CD4-positive, alpha-beta T cell treated with Interleukin-21 for 1 hour (primary cell): ENCODE measurements around the gene ST8SIA5.

Experiments
- DNase-seq: peaks from one replicate; pipeline ENCODE4 v3.0.0-alpha.2; 2020

The ST8SIA5 gene

GRCh38 chr18:46622999-46623398 is 133.9 kb downstream of the ST8SIA5 start:
- no peak for DNase-seq

GRCh38 chr18:46622451-46622850 is 134.4 kb downstream of the ST8SIA5 start:
- no peak for DNase-seq

GRCh38 chr18:46621871-46622270 is 135.0 kb downstream of the ST8SIA5 start:
- DNase-seq: no peak

- no peak for DNase-seq
These were observed 135.6 kb downstream of the ST8SIA5 start for GRCh38 chr18:46621111-46621766.

- no peak for DNase-seq
These were observed 137.3 kb downstream of the ST8SIA5 start for GRCh38 chr18:46619559-46619958.
